Stimulated activated CD8-positive, alpha-beta memory T cell treated with anti-CD3 and anti-CD28 coated beads, Interleukin-15, amount 100 ng/mL, for 1 hour (primary cell): Measurements from ENCODE around the gene FAM110D.

Experiments used
- DNase-seq: peaks from one replicate; pipeline ENCODE4 v3.0.0-alpha.2; 2020; ENCODE audit warnings: low read depth

Gene FAM110D

DNA sequence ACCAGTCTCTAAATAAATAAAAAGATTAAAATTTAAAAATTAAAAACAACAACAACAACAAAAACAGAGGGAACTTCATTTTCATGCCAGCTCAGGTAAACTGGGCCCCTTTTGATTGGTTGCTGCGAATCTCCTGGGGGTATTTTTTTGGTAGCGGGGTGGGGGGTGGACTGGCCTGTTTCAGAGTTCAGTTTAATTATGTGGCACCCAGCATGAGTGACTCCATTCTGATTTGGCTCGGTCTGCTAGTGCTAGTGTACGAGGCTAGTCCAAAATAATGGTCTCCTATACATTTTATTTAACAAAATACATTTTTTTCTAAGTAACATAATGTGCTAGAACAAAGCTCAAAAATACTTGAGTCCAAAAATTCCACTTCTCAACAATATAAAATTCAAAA is 29.1 kb upstream of the FAM110D start:
- no peak for DNase-seq

DNA sequence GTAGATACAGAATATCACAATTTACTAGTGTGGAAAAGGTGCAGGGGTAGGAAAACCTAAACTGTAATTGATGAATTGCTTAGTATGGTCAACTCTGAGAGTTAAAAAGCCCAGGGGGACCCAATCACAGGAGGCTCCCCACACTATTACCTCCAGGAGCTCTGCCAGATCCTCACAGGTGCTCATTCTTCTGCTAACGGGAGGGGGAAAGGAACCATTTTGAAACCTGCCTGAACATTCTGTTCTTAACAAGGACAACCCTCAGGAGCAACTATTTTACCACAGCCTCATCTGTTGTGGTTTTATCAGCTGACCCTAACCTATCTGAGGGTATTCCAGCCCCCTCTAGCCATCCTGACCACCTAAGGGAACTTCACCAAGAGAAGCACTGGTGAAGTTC is 28.2 kb upstream of the FAM110D start:
- no peak for DNase-seq

DNA sequence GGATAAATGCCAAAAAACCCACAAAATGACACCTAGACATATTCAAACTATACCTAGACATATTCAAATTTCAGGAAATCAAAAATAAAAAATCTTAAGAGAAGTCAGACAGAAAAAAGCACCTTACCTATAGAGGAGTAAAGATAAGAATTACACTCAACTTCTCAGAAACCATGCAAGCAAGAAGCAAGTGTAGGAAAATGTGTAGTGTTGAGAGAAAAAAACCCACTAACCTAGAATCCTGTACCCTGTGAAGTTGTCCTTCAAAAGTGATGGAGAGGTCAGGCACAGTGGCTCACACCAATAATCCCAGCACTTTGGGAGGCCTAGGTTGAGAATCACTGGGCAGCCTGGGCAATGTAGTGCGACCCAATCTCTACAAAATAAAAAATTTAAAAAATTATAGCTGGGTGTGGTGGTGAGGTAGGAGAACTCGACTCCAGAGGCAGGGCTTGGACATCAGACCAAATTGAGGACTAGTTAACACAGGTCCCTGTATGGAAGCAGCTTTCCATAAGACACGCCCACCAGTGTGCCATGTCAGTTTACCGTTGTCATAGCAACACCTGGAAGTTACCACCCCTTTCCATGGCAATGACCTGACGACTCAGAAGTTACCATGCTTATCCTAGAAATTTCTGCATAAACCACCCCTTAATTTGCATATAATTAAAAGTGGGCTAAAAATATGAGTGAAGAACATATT is 26.6 kb upstream of the FAM110D start:
- no peak for DNase-seq

DNA sequence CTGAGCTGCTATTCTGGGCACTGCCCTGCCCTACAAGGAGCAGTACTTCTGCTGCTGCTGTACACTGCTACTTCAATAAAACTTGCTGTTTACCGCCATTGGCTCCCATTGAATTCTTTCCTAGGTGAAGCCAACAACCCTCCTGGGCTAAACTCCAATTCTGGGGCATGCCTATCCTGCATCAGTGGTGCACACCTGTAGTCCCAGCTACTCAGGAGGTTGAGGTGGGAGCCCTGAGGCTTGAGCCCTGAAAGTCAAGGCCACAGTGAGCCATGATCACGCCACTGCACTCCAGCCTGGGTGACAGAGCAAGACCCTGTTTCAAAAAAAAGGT is 26.1 kb upstream of the FAM110D start:
- no peak for DNase-seq

DNA sequence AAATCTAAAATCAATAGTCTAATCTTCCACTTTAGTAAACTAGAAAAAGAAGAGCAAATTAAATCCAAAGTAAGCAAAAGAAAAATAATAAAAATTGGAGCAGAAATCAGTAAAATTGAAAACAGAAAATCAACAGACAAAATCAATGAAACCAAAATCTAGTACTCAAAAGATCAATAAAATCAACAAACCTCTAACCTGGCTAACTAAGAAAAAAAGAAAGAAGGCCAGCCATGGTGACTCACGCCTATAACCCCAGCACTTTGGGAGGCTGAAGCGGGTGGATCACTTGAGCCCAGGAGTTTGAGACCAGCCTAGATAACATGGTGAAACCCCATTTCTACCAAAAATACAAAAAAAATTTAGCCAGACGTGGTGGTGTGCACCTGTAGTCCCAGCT is 24.4 kb upstream of the FAM110D start:
- no peak for DNase-seq

DNA sequence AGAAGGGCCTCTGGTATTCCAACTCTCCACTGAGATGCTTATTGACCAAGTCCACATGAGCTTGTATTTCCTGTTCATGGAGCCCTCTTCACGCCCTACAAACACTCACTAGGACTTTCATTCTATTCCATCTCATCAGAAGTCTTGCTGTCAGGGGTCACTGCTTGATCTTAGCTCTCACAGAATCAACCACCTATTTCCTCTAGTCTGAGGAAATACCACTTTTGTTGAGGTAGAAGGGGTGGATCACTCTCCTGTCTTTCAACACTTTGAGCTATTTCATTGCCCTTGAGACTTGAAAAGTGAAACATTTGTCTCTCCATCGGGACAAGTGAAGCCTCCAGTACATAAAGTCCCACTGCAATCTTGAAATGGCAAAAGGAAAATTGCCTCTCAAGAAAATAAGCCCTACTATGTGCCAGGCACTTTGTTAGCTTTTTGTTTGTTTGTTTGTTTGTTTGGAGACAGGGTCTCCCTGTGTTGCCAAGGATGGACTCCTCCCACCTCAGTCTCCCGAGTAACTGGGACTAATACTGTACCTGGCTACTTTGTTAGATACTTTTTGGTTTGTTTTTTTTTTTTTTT is 19.8 kb upstream of the FAM110D start:
- DNase-seq = no peak

DNA sequence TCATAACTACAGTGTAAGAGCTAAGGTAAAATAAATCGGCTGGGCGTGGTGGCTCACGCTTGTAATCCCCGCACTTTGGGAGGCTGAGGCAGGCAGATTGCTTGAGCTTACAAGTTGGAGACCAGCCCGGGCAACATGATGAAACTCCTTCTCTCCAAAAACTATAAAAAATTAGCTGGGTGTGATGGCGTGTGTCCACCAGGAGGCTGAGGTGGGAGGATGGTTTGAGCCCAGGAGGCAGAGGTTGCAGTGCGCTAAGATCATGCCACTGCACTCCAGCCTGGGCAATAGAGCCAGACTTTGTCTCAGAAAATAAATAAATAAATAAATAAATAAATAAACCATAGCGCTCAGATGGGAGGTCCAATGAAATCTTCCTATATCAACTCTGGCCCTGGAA is 16.7 kb upstream of the FAM110D start:
- no peak for DNase-seq

DNA sequence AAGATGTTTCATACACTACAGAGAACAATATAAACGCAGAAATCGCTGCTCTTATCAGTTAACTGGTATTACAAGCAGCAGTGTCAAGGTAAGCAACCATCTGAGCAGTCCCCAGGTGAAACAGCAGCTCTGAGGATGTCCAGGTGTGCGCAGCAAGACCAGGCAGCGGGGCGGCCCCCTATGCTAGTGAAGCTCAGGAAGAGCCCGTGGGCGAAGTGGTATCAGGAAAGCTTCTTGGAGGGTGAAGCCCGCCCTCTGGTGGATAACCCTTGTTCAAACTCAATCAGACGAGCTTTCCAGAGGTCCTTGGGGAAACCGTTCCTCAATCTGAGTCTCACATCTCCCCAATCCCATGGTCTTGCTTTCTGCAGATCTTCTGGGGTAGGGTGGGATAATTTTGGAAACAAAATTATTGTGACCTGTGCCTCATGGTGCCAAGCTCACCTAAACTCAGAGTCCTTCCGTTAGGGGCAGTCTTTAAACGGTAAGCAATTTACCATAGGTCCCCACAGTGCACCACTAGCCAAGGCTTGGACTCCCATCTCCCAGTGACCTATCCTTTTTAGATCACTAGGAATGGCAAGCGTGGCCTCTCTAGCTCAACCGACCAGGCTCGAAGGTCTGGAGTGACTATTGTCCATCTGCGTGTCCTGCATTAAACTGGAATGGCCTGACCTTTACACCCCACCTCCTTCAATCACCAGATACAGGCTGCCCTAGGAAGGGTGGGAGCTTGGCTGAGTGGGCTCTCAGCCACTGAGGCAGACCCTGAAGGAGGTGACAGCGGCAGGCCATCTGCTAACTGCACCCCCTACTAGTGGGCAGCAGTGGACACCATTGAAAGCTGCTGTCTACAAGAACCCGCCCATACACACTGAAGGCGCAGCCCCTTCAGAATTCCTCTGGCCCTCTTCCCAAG is 13.6 kb upstream of the FAM110D start:
- peak; percentile 53 for DNase-seq

DNA sequence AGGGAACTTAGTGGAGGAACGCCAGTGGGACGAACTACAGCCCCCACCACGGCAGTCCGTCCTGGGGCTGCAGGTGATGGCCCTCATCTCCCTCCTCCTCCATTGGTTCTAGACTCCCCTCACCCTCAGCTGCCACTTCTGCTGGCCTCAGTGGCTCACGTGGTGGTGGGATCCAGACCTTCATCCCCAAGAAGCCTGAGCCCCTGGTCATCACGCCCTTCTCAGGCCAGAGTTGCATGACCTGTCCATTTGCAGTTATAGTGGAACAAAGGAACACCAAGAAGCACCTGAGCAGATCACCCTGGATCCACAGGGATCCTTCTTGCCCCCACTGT is 13.0 kb upstream of the FAM110D start:
- DNase-seq = no peak

DNA sequence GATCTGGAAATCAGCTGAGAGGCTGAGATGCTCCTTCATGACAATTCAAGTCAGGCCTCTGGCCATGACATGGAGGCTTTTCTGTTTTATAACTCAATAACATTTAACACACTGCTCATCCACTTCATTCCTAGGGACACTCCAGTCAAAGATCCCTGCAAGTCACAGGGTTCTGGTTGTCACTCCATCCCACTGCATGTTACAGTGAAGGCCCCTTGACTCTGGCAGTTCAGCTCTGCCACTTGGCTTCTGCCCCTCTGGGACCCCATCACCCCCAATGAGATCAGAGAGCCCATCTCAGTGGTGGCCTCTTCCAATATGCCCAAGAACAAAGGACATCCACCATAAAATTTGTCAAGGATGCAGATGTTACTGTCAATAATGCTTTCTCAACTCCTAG is 10.0 kb upstream of the FAM110D start:
- DNase-seq = no peak

DNA sequence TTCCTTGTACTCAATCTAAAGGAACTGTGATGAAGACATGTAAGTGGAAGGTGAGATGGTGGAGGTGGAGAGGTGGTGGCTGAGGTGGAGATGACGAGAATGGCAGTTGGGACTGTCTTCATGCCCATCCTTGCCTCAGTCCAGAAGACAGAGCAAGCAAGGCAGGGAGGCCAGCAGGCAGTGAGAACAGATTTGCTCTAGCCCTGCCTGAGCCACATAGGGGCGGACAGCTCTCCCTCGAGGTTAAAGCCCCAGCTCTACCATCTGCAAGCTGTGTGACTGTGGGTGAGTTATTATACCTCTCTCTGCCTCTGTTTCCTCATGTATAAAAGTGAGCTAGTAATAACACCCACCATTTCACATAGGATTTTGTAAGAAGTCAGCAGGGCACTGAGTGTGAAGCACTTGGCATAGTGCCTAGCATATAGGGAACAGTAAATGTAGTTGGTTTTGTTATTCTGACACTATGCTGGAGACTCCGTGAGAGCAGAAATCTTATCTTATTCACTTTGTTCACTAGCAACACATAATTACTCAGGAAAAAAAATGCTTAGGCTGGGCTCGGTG is 4.8 kb upstream of the FAM110D start:
- DNase-seq = no peak

DNA sequence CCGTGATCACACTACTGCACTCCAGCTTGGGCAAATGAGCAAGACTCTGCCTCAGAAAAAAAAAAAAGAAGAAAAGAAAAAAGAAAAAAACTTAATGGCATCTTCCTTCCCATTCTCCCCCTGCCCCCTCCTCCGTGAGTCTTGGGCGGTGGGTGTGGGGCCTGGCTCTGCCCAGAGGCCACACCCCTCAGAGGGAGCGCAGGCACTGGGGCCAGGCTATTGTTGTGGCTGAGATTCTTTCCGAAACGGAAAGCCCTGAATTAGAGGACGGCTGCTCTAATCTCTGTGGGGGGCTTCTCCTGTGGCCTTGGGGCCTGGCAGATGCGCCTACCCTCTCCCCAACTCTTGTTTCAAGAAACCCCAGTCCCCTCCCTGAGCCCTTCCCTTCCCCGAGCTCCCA is 4.1 kb upstream of the FAM110D start:
- no peak for DNase-seq

DNA sequence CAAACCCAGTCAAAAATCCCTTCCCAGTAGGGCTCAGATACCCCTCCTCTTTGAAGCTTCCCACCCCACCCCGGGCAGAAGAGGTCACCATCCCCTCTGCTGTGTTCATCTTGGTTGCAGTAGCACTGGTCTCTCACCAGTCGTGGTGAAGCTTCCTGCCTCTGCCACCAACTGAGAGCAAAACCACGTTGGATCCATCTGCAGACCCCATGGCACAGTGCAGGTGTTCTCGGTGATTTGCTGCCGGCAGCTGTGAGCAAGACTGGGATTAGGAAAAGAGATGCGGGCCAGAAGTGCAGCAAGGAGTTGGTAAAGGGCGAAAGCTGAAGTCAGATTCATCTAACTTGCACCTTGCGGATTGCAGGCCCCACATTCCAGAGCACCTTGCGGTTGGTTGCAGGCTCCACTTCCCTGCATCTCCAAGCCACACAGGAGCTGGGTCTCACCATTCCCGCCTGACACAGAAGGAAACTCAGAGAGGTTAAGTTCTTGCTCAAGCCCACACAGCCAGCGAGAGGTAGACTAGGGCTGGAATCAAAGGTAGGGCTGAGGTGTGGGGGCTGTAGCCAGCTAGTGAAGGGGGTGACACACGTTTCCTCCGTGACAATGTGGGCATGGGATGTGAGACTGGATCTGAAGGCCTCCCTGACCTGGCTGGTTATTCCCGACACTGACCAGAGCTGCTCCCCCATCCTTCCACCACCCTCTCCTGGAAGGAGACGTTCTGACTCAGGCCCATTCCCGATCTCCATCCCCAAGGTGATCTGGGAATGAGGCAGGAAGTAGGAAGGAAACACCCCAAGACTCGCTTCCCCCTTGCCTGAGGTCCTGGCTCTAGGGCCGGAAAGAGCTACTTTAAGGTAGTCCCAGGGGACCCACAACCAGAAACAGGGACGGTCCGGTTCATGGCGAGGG is 3.3 kb upstream of the FAM110D start:
- DNase-seq = no peak

DNA sequence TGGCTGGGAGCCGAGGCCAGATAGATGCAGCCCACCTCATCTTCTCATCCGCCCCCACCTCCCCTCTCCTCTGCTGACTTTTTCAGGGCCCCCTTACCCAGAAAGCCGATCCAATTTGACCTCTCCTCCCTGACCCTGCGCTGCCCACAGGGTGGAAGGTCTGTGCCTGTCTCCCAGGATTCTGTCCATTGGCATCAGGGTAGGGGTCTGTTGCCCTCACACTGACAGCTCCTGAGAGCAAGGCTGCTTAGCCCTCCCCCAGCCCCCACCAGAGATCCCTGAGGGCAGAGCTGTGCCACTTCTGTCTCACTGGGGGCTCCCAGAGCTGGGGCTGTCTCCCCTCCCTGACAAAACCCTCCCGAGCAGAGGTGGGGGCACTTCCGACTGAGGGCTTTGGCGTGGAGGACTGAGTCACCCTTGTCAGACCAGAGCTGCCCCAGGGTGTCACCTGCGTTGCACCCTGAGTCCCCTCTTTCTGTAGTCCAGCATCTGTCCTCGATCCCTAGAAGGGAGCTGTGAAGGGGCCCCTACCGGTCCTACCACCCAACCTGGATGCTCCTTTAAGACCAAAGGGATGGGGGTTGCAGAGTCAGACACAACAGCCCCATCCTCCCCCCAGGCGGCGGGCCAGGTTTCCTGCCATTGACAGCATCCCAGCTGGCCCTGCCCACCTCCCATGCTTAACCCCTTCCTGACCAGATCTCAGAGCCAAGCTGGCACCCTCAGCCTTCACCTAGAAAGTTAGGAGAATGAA is 2.4 kb upstream of the FAM110D start:
- no peak for DNase-seq

DNA sequence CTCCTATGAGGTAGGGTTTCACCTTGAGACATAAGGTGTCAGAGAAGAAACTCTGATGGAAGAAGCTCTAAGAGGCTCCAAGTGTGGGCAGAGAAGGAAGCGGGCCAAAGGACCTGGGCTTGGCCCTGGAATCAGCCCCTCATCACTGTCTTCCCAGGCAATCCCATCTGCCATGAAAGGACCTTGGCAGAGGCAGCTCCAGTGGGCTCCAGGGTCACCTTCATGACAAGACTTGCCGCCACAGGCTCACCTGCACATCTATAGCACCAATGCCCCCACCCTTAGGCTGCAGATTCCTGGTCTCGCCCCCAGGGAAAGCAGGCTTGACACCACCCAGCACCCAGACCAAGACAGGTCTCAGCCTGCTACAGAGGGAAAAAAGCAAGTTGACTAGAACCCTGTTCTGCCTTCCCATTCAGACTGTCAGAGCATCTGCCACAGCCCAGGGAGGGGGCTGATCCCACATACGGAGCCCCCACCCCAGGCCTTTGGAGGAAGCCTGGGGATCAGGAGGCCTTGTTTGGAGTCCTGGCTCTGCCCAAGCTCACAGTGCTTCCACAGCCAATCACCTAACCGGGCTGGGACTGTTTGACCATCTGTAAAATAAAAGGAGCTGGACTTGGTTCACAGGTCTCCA is 490 bp upstream of the FAM110D start:
- no peak for DNase-seq

DNA sequence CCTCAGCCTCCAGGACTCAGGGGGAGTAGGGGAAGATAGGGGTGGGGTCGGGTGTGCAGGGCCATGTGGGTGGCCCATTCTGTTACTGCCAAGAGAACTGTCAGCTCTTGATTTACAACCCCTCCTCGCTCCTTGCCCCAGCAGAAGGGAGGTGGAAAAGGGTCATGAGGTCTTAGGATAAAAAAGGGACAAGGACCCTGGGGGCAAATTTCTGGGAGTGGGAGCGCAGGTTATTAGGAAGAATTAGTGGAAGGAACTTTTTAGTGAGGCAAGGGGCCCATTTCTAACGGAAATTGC is 812 bp downstream of the FAM110D start:
- DNase-seq = no peak

DNA sequence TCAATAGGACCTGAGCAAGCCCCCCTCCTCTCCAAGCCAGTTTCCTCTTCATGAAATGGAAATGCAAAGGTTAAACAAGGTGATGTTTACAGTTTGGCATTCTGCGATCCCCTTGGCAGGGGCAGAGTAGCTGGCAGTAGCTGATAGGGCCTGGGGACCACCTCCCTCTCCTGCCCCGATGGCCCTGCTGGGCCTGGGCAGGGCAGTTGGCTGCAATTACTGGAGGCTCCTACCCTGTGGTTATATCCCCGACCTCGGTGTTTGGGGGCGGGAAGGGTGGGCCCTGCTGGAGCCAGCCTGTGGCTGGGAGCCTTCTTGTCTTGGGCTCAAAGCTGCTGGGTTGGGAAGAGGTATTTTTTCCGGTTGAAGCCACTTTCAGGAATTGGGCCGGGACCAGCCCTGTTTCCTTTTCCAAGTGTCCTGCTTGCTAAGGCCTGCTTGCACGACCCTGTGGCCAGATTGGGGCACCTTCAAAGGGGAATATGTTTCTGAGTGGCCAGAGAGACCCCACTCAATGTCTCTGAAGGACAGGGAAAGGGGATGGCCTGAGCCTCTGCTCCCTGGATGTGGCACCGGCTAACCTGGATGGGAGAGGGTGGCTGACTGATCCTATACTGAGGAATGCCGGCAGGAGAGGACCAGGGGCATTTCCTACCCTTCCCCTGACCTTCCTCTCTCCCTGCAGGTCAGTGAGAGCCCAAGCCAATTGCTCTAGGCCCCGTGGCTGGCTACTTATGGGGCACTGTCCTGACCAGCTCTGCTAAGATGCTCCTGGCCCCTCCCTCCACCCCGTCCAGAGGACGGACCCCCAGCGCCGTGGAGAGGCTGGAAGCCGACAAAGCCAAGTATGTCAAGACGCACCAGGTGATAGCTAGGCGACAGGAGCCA is 1.9 kb downstream of the FAM110D start:
- DNase-seq = no peak

DNA sequence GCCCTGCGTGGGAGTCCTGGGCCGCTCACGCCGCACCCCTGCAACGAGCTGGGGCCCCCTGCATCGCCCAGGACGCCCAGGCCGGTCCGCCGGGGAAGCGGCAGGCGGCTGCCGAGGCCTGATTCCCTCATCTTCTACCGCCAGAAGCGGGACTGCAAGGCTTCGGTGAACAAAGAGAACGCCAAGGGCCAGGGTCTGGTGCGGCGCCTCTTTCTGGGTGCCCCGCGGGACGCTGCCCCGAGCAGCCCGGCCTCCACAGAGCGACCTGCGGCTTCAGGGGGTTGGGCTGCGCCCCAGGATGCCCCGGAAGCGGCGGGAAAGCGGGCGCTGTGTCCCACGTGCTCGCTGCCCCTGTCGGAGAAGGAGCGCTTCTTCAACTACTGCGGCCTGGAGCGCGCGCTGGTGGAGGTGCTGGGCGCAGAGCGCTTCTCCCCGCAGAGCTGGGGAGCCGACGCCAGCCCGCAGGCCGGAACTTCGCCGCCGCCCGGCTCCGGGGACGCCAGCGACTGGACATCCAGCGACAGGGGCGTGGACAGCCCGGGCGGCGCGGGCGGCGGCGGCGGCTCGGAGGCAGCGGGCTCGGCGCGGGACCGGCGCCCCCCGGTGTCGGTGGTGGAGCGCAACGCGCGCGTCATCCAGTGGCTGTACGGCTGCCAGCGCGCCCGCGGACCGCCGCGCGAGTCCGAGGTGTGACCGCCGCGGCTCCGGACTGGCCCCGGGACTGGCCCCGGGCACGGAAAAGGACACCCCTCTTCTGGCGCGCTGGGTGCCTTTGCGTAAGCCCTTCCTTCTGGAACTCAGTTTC is 2.7 kb downstream of the FAM110D start:
- no peak for DNase-seq

DNA sequence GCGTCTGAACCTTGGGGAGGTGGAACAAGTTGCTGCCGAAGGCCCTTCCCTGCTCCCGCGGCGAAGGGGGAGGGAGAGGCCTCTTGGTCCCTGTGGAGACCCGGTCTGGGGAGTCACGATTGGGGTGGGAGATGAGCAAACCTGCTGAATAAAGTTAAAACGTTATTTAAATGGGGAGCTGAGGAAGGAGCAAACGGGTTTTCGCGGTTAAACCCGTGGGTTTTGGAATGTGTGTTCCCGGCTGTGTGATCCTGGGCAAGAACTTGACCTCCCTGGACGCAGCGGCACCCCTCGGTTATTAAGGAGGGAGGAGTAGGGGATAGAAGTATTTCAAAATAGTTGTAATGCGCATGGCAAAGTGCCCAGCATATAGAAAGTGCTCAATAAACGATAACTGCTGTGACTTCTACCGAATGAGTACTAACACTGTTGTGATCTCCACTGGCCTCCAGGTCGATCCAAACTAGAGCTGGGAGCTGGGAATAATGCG is 3.4 kb downstream of the FAM110D start:
- no peak for DNase-seq
